ENCODE measurements around the gene PLEKHF1.

Gene PLEKHF1

GRCh38 chr19:29634423-29635130, 30.7 kb upstream of the PLEKHF1 start:
- no peak for DNase-seq (ENCODE audit: low spot score)

- no peak for DNase-seq (ENCODE audit: low spot score)
These were observed 29.3 kb upstream of the PLEKHF1 start for GRCh38 chr19:29635963-29636362.

DNA sequence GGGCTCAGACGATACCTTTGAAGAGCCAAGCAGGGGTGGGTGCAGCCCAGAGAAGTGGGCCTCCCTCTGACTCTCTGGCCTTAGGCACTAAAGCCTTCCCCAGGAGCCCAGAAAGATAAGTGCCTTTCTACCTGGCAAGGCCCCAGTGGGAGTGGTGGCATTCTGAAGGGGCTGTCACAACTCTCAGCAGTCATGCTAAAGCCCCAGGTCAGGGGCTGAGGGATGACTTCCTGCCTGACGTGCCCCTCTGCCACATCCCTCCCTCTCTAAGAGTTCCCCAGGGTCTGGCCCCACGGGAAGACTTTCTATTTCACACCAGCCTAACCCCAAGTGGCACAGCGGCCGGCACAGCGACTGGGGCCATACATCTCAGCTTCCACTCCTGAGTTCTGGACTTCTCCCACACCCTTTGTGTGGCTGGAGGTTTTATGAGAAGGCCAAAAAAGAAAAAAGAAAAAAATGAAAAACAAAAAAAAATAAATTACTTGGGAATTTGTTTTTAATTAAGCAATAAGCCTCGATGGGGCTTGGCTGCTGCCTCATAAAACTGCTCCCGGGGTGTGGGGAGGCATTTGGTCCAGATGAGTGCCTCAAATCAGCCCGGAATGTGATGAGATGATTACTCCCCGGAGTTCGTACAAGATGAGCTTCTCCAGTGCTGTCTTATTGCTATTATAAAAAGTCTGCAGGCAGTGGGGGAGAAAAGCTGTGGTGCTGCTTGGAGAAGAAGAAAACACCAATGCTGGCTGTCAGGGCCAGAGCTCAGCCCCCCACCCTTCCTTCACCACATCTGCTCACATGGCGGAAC, 28.5 kb upstream of the PLEKHF1 start:
- no peak for DNase-seq (ENCODE audit: low spot score)

DNA sequence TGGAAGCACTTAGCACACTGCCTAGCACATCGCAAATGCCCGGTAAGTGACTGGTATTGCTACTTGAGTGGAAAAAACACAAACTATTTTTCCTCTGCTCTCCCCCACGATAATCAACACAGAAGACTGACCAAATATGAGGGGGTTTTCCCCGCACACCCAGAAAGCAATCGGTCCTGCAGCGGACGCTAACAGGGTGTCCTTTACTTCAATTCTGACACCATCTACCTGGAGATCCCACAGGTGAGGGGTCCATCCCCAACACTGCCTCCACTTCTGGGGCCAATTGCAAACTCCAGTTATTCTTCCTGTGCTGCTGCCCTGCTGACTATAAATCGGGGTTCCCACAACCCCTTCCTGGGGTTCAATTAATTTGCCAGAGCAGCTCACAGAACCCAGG, 26.2 kb upstream of the PLEKHF1 start:
- no peak for DNase-seq (ENCODE audit: low spot score)

DNA sequence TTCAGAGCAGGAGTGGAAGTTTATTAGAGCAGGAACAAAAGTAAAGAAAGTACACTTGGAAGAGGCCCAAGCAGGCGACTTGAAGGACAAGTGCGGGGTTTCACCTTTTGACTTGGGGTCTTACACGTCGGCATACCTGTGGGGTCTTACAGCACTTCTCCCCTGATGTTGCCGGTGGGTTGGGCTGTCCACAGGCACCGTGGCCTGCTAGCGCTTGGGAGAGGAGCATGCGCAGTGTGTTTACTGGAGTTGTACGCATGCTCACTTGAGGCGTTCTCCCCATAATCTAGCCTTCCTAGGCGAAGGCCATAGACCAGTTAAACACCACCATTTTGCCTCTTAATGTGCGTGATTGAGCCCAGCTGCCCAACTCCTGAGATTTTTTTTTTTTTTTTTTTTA, 25.0 kb upstream of the PLEKHF1 start:
- no peak for DNase-seq (ENCODE audit: low spot score)

DNA sequence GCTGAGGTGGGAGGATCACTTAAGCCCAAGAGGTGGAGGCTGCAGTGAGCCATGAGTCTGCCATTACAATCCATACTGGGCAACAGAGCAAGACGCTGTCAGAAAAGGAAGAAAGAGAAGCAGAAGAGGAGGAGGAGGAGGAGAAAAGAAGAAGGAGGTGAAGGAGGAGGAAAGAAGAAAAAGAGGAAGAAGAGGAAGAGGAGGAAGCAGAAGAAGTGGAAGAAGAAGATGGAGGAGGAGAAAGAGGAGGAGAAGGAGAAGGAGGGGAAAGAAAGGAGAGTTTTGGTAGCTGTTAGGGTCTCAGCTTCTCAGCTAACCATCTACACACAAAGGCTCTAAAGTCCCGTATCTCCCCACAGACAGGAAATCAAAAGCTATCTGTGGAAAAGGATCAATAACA, 23.7 kb upstream of the PLEKHF1 start:
- DNase-seq (ENCODE audit: low spot score) = no peak

DNA sequence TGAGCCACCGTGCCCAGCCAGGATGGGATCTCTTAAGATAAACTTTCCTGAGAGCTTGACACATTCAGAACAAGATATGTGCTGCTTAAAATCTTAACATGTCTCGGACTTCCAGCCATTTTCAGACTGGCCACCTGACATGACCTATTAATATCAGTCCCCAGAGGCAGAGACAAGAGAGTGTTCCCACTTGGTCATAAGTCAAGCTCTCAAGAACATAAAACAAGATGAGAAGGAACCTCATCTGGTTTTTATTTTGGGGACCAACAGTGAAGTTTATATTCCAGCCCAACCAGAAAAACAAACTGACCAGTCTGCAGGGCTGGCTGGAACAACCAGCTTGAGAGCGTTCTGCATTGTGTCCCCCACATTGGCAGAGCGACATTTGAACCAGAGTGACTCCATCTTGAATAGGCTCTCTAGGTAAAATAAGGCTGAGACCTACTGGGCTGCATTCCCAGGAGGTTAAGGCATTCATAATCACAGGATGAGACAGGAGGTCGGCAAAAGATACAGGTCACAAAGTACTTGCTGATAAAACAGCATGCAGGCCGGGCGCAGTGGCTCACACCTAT, 21.8 kb upstream of the PLEKHF1 start:
- DNase-seq (ENCODE audit: low spot score) = no peak

GRCh38 chr19:29644210-29644609, 21.1 kb upstream of the PLEKHF1 start:
- no peak for DNase-seq (ENCODE audit: low spot score)

DNA sequence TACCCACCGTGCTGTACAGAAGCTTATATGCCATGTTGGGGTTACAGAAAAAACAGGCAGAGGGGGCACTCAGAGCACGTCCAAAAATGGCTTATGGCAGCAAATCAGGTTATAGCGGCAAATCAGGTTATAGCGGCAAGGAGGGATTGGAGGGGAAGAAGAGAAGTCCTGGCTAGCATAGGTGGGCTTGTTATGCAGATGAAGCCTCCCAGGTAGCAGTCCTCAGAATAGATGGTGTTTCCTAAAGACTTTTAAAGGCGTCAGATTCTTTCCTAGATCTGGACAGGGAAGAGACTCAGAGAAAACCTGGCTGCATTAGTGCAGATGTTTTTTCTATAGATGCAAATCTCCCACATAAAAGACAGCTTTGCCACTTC, 19.8 kb upstream of the PLEKHF1 start:
- no peak for DNase-seq (ENCODE audit: low spot score)

- no peak for DNase-seq (ENCODE audit: low spot score)
These were observed 19.4 kb upstream of the PLEKHF1 start for GRCh38 chr19:29645911-29646310.

- DNase-seq (ENCODE audit: low spot score) = no peak
These were observed 14.4 kb upstream of the PLEKHF1 start for GRCh38 chr19:29650772-29651387.

- no peak for DNase-seq (ENCODE audit: low spot score)
These were observed 13.5 kb upstream of the PLEKHF1 start for GRCh38 chr19:29651622-29652394.

- DNase-seq (ENCODE audit: low spot score) = no peak
These were observed 11.9 kb upstream of the PLEKHF1 start for GRCh38 chr19:29653398-29653797.

DNA sequence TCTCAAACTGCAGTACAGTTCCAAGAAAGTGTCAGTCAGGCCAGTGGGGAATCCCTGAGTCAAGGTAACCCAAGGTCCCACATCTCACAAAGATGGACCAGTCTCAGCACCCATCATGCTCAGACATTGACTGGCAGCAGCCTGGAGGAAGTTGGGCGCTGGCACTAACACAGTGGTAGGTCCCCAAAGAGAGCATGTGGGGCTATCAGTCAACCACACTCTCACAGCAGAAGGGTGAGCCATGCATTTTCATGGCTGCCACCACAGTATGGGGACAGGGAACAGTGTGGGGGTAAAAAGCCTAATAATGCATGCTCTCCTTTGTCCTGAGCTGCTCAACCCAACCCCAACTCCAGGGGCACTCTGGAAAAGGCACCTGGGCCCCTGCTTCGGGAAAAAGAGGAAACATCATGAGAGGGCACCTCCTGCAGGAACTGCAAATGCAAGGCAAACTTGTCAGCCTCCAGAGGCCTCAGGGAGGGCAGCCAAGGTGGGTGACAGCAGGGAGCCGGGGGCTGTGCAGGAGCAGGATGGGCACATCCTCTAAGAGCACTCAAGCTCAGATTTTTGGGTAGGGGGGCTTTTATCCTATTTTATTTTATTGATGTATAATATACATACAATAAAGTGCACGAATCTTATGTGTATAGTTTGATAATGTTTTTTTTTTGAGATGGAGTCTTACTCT, 9.5 kb upstream of the PLEKHF1 start:
- DNase-seq (ENCODE audit: low spot score) = no peak

DNA sequence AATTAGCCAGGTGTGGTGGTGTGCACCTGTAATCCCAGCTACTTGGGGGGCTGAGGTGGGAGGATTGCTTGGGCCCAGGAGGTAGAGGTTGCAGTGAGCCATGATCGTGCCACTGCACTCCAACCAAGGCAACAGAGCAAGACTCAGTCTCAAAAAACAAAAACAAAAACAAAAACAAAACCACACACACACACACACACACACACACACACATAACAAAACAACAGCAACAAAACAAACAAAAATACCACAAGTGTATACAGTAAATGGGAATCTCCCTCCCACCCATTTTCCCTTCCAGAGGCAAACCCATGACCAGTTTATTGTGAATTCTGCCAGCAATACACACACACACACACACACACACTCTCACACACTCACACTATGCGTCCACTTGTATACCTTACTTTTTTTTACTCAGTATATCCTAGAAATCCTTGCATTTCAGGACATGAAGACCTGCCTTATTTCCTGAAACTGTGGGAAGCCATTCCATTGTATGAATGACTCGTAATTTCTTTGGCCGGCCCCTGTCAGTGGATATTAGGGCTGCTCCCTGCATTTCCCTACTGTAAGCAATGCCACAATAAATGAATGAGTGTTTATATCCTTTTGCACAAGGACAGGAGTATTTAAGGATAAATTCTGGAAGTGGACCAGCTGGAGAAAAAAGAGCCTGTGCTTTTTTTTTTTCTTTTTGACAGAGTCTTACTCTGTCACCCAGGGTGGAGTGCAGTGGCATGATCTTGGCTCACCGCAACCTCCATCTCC, 6.9 kb upstream of the PLEKHF1 start:
- no peak for DNase-seq (ENCODE audit: low spot score)

DNA sequence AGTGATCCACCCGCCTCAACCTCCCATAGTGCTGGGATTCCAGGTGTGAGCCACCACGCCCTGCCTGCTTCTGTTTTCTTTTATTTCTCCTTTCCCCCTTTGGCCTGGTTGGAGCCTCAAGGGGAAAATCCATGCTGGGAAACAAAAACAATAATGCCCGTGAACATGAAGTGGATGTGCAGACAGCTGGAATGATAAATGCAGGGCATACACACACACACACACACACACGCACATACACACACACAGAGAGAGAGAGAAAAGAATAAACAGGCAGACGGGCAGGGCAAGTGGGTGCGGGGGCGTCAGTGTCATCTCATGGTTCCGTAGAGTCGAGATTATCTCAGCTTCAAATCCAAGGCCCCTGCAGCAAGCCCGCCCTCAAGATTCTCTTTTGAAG, 4.4 kb upstream of the PLEKHF1 start:
- no peak for DNase-seq (ENCODE audit: low spot score)

DNA sequence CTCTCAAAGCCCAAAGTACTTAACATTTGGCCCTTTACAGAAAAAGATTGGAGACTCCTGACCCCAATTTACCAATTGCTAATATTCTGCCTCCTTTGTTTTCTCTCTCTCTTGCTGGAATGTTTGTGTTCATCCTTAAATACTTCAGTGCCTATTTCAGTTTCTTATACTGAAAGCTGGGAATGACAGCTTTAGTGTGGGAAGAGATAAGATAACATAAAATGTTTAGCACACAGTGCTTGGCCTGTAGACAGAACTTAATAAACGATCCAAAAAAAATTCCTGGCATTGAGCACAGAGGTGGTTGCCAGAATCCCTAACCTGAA, 3.0 kb upstream of the PLEKHF1 start:
- no peak for DNase-seq (ENCODE audit: low spot score)

GRCh38 chr19:29662604-29663404, 2.5 kb upstream of the PLEKHF1 start:
- DNase-seq (ENCODE audit: low spot score) = peak; percentile 75

- DNase-seq (ENCODE audit: low spot score) = peak; percentile 45
These were observed 1.2 kb upstream of the PLEKHF1 start for GRCh38 chr19:29663861-29664752.
